Suprapubic skin (tissue), 3 donors: Measurements from ENCODE around the gene C6orf58.

Source experiments
- CTCF ChIP-seq, 2 donors: fragments of 200-600 bp in 1 of 2; fragments of 450-650 bp in 1 of 2; sonication (generic) in 1 of 2; IDR thresholded peaks; one replicate each; pipeline ENCODE4 v1.5.1; 2016 to 2019; ENCODE audit warnings: antibody characterized with exemption in 2 of 2, mild to moderate bottlenecking in 1 of 2, moderate library complexity in 1 of 2
- EP300 ChIP-seq: sonication (generic); formaldehyde crosslinking; IDR thresholded peaks from one replicate; pipeline ENCODE4 v1.6.1; 2017; ENCODE audit warnings: antibody characterized with exemption

- TF ChIP-seq CTCF (IDR thresholded peaks at IDR 0.05), result no peak
- TF ChIP-seq EP300, result no peak
These were observed 31.7 kb downstream of the C6orf58 start for GRCh38 chr6:127608554-127609270.
